ENCODE results near the gene MYL2. TPM values are rescaled to one million over a fixed set of nuclear protein-coding genes. Genes with fewer than 3 reads are reported as not detected.

The MYL2 gene
- total and polyA plus RNA-seq, 2 donors (not counting 1 experiment from before 2014, with no cell fraction given) = 0.18 to 0.39 TPM

DNA sequence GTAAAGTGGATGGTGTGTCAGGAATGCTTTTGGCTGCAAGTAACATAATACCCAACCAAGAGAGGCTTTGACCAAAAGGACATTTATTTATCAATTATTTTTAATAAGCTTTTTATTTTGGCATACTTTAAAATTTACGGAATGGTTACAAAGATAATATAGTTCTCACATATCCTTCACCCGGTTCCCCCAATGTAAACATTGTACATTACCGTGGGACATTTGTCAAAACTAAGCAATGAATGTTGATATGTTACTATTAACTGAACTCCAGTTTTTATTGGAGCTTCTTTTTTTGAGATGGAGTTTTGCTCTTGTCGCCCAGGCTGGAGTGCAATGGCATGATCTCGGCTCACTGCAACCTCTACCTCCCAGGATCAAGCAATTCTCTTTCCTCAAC, 50.6 kb downstream of the MYL2 start:
- 80% methylated on average over 1 of the region's 5 CpGs for WGBS (ENCODE audit: insufficient coverage)
- no peak overlapping the region for H3K27ac Mint-ChIP-seq
- H3K36me3 ChIP-seq (replicated peaks in 1 of 2; ENCODE audit: control extremely low read depth in 1 of 2, control insufficient read depth in 1 of 2, extremely low read depth in 1 of 2, insufficient read depth in 2 of 2, low read length in 1 of 2) = no peaks in the 10 kb centered on the region
- H3K4me3 ChIP-seq (ENCODE audit: control extremely low read depth in 1 of 5, extremely low read depth in 1 of 5, insufficient read depth in 1 of 5, low read depth in 2 of 5, low read length in 4 of 5) = no peak overlapping the region
- no peaks in the 10 kb centered on the region for H3K79me2 ChIP-seq (ENCODE audit: control insufficient read depth, insufficient read depth, low read length)
- DNase-seq (no peak), ATAC-seq (ENCODE audit: low read depth) (no peak)
- TF ChIP-seq, protein P1, sequence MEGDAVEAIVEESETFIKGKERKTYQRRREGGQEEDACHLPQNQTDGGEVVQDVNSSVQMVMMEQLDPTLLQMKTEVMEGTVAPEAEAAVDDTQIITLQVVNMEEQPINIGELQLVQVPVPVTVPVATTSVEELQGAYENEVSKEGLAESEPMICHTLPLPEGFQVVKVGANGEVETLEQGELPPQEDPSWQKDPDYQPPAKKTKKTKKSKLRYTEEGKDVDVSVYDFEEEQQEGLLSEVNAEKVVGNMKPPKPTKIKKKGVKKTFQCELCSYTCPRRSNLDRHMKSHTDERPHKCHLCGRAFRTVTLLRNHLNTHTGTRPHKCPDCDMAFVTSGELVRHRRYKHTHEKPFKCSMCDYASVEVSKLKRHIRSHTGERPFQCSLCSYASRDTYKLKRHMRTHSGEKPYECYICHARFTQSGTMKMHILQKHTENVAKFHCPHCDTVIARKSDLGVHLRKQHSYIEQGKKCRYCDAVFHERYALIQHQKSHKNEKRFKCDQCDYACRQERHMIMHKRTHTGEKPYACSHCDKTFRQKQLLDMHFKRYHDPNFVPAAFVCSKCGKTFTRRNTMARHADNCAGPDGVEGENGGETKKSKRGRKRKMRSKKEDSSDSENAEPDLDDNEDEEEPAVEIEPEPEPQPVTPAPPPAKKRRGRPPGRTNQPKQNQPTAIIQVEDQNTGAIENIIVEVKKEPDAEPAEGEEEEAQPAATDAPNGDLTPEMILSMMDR (IDR thresholded peaks at IDR 0.05) = no peak
- no peak for TF ChIP-seq EZH2 (IDR thresholded peaks at IDR 0.05; ENCODE audit: borderline replicate concordance, insufficient read depth, low read depth, low read length, poor library complexity, severe bottlenecking)
- POLR2A ChIA-PET = no interaction called here
- peaks cover 7% of the 10 kb centered on the region for H3K27me3 Mint-ChIP-seq
- H3K27ac ChIP-seq (ENCODE audit: low read length in 2 of 2) = no peak overlapping the region
- no peak overlapping the region for H3K4me2 ChIP-seq (replicated peaks; ENCODE audit: low read depth, low read length, poor library complexity, severe bottlenecking)
- H3K9ac ChIP-seq (ENCODE audit: low read length) = no peak overlapping the region
- no peaks in the 10 kb centered on the region for H3K9me3 Mint-ChIP-seq (ENCODE audit: insufficient read depth)
- H3K4me1 ChIP-seq (ENCODE audit: control insufficient read depth in 2 of 2, insufficient read depth in 2 of 2, low read length in 2 of 2) = no peaks in the 10 kb centered on the region
- H3K4me1 Mint-ChIP-seq = no peaks in the 10 kb centered on the region
- H3K27me3 ChIP-seq (replicated peaks in 1 of 4; ENCODE audit: control extremely low read depth in 1 of 4, control insufficient read depth in 3 of 4, insufficient read depth in 4 of 4, low read length in 3 of 4) = no peaks in the 10 kb centered on the region
- intact Hi-C loops (cut with micrococcal nuclease) = no loop called here
- CTCF ChIA-PET = interaction anchor here (0.8 kb wide), 1 partner anchor 17 kb away, joined by 5 read pairs; no protein-coding TSS in a partner anchor
- no peaks in the 10 kb centered on the region for H4K20me1 ChIP-seq (ENCODE audit: control insufficient read depth, insufficient read depth, low read length, poor library complexity, severe bottlenecking)
- H2AFZ ChIP-seq (ENCODE audit: insufficient read depth, low read depth, low read length, poor library complexity, severe bottlenecking) = no peak overlapping the region
- H3K9me3 ChIP-seq (ENCODE audit: control extremely low read depth in 1 of 3, control insufficient read depth in 2 of 3, insufficient read depth in 1 of 3, low read length in 2 of 3) = no peaks in the 10 kb centered on the region
- H3K4me3 Mint-ChIP-seq = no peak overlapping the region

DNA sequence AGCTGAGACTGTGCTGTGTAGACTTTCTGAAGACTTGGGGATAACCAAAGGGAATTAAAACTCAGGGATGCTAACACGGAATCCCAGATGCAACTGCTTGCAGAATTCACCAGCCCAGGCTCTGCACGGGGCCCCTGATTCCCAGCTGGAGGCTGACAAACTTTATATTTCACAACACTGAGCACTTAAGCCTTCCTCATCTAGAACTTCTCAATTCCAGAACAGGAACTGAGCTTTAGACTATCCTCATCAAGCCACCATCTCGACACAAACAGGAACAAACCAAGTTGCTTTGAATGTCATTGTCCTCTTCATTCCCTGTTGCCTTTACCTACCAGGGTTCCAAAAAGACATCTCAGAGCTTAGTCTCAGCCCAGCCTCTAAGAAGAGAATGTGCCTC, 51.4 kb downstream of the MYL2 start:
- H3K27me3 Mint-ChIP-seq = peaks cover 3% of the 10 kb centered on the region
- H3K36me3 ChIP-seq (replicated peaks in 1 of 2; ENCODE audit: control extremely low read depth in 1 of 2, control insufficient read depth in 1 of 2, extremely low read depth in 1 of 2, insufficient read depth in 2 of 2, low read length in 1 of 2) = no peaks in the 10 kb centered on the region
- no peak for ATAC-seq (ENCODE audit: low read depth)
- WGBS (ENCODE audit: insufficient coverage) = 34% methylated on average over 3 of the region's 3 CpGs
- H3K27me3 ChIP-seq (replicated peaks in 1 of 4; ENCODE audit: control extremely low read depth in 1 of 4, control insufficient read depth in 3 of 4, insufficient read depth in 4 of 4, low read length in 3 of 4) = no peaks in the 10 kb centered on the region
- intact Hi-C loops (cut with micrococcal nuclease) = no loop called here
- no peaks in the 10 kb centered on the region for H4K20me1 ChIP-seq (ENCODE audit: control insufficient read depth, insufficient read depth, low read length, poor library complexity, severe bottlenecking)
- H3K9ac ChIP-seq (ENCODE audit: low read length) = no peak overlapping the region
- H3K9me3 ChIP-seq (ENCODE audit: control extremely low read depth in 1 of 3, control insufficient read depth in 2 of 3, insufficient read depth in 1 of 3, low read length in 2 of 3) = no peaks in the 10 kb centered on the region
- H3K4me2 ChIP-seq (replicated peaks; ENCODE audit: low read depth, low read length, poor library complexity, severe bottlenecking) = no peak overlapping the region
- H3K9me3 Mint-ChIP-seq (ENCODE audit: insufficient read depth) = no peaks in the 10 kb centered on the region
- no peak overlapping the region for H3K4me3 ChIP-seq (ENCODE audit: control extremely low read depth in 1 of 5, extremely low read depth in 1 of 5, insufficient read depth in 1 of 5, low read depth in 2 of 5, low read length in 4 of 5)
- no peak overlapping the region for H3K27ac ChIP-seq (ENCODE audit: low read length in 2 of 2)
- no peak overlapping the region for H2AFZ ChIP-seq (ENCODE audit: insufficient read depth, low read depth, low read length, poor library complexity, severe bottlenecking)
- H3K4me1 ChIP-seq (ENCODE audit: control insufficient read depth in 2 of 2, insufficient read depth in 2 of 2, low read length in 2 of 2) = no peaks in the 10 kb centered on the region
- H3K79me2 ChIP-seq (ENCODE audit: control insufficient read depth, insufficient read depth, low read length) = no peaks in the 10 kb centered on the region
- TF ChIP-seq, protein P1 (IDR thresholded peaks at IDR 0.05) = no peak
- no peak for TF ChIP-seq EZH2 (IDR thresholded peaks at IDR 0.05; ENCODE audit: borderline replicate concordance, insufficient read depth, low read depth, low read length, poor library complexity, severe bottlenecking)
- H3K4me1 Mint-ChIP-seq = no peaks in the 10 kb centered on the region
- no peak for DNase-seq
- ChIA-PET CTCF (no interaction called here), POLR2A (no interaction called here)
- no peak overlapping the region for H3K4me3 Mint-ChIP-seq
- no peak overlapping the region for H3K27ac Mint-ChIP-seq

All from B cell (primary cell).